HepG2 (cell line): Measurements from ENCODE around the gene CXCL17. TPM values are rescaled to one million over a fixed set of nuclear protein-coding genes. Genes with fewer than 3 reads are reported as not detected.

ENCODE experiments used
- ATAC-seq: fragments of 200-7000 bp; cut with Tn5 transposase; 3 replicates; pipeline ENCODE4 v1.9.1; 2020; ENCODE audit warnings: mild to moderate bottlenecking, moderate library complexity
- BruUV-seq: library from RNA; stranded (reverse); fragments of 400-500 nt; replicated peaks from 2 replicates; lab custom pipeline; 2021; lab: Mats Ljungman, UMichigan
- CTCF ChIA-PET: fragments of 300-600 bp; formaldehyde crosslinking; extraction: SDS; loops from one replicate; lab custom pipeline; 2021; ENCODE audit warnings: low total read pairs, inconsistent platforms, low intra/inter-chr PET ratio; lab: Yijun Ruan, JAX
- POLR2A ChIA-PET: fragments of 350-600 bp; sonication (Branson Sonifier 250); formaldehyde crosslinking; loops from one replicate; lab custom pipeline; 2020; ENCODE audit warnings: antibody characterized with exemption, inconsistent platforms; lab: Yijun Ruan, JAX
- DNase-seq: peaks from one replicate; pipeline ENCODE4 v3.0.0-alpha.2; 2015; ENCODE audit warnings: low spot score
- FAIRE-seq: peaks from 3 replicates; lab custom pipeline; 2011; peaks lifted over from hg19 to GRCh38; lab: Jason Lieb, UNC
- H2AFZ ChIP-seq: one replicate; pipeline ENCODE4 v1.6.1; 2011; ENCODE audit warnings: low read length, inconsistent platforms
- H3K27ac ChIP-seq: fragments of 300-600 bp; 3 replicates; pipeline ENCODE4 v1.8.0; 2011; ENCODE audit warnings: mixed run types, mild to moderate bottlenecking, mixed read lengths, low read length, inconsistent platforms; ENCODE audit not compliant: insufficient read depth; ENCODE audit errors: extremely low read length
- H3K27me3 ChIP-seq, 2 experiments: fragments of 200-600 bp in 1 of 2; 2 replicates in 1 of 2; 3 replicates in 1 of 2; pipeline versions ENCODE4 v1.6.0 to v1.8.0; 2011; ENCODE audit warnings: low read length in 2 of 2, mild to moderate bottlenecking in 2 of 2, moderate library complexity in 2 of 2, inconsistent platforms in 1 of 2; ENCODE audit not compliant: insufficient read depth in 2 of 2, control insufficient read depth in 1 of 2
- H3K36me3 ChIP-seq, 2 experiments: fragments of 200-600 bp in 1 of 2; replicated peaks in 1 of 2; 2 replicates in 1 of 2; 3 replicates in 1 of 2; pipeline versions ENCODE4 v1.5.1 to v1.8.0; 2011; ENCODE audit warnings: low read length in 2 of 2, inconsistent platforms in 1 of 2; ENCODE audit not compliant: insufficient read depth in 2 of 2, control insufficient read depth in 1 of 2
- H3K4me1 ChIP-seq: 2 replicates; pipeline ENCODE4 v1.5.1; 2012; ENCODE audit warnings: low read length, inconsistent platforms; ENCODE audit not compliant: insufficient read depth
- H3K4me2 ChIP-seq: 2 replicates; pipeline ENCODE4 v1.6.0; 2011; ENCODE audit warnings: low read depth, low read length, inconsistent platforms
- H3K4me3 ChIP-seq, 3 experiments: fragments of 200-600 bp in 1 of 3; sonication (generic), shearing (Covaris generic) in 1 of 3; replicated peaks in 1 of 3; 2 replicates each; pipeline ENCODE4 v1.5.1; 2011 to 2016; ENCODE audit warnings: low read length in 3 of 3, inconsistent platforms in 2 of 3, low read depth in 2 of 3, mild to moderate bottlenecking in 2 of 3, control low read depth in 1 of 3, mixed read lengths in 1 of 3; ENCODE audit not compliant: insufficient read depth in 1 of 3
- H3K79me2 ChIP-seq: one replicate; pipeline ENCODE4 v1.6.1; 2011; ENCODE audit warnings: low read length, inconsistent platforms; ENCODE audit not compliant: insufficient read depth
- H3K9ac ChIP-seq: 2 replicates; pipeline ENCODE4 v1.6.0; 2011; ENCODE audit warnings: mild to moderate bottlenecking, low read depth, low read length, inconsistent platforms; ENCODE audit not compliant: insufficient read depth
- H3K9me3 ChIP-seq: 2 replicates; pipeline ENCODE4 v1.5.1; 2012; ENCODE audit warnings: mild to moderate bottlenecking, low read length
- H4K20me1 ChIP-seq: 2 replicates; pipeline ENCODE4 v1.6.0; 2011; ENCODE audit warnings: inconsistent platforms, mild to moderate bottlenecking, low read length, moderate library complexity; ENCODE audit not compliant: insufficient read depth
- HOMEZ ChIP-seq: IDR thresholded peaks from 2 replicates; pipeline ENCODE4 v1.6.1; 2016; ENCODE audit warnings: low read depth
- HOXA9 ChIP-seq: sonication (generic); formaldehyde crosslinking; IDR thresholded peaks from 2 replicates; pipeline ENCODE4 v1.8.1; 2022; ENCODE audit warnings: missing genetic modification reagents, mild to moderate bottlenecking, moderate library complexity, borderline replicate concordance
- MEF2D ChIP-seq: sonication (generic); formaldehyde crosslinking; IDR thresholded peaks from 2 replicates; pipeline ENCODE4 v1.5.1; 2020; ENCODE audit warnings: mild to moderate bottlenecking, missing genetic modification reagents
- RBAK ChIP-seq: sonication (generic); formaldehyde crosslinking; IDR thresholded peaks from 2 replicates; pipeline ENCODE4 v1.5.1; 2020; ENCODE audit warnings: mild to moderate bottlenecking, missing genetic modification reagents
- RFX1 ChIP-seq: fragments of 450-650 bp; IDR thresholded peaks from 2 replicates; pipeline ENCODE4 v1.6.1; 2017
- TEAD3 ChIP-seq: optimal IDR thresholded peaks from 2 replicates; pipeline ENCODE3; 2016; ENCODE audit warnings: borderline replicate concordance
- XRCC5 ChIP-seq: fragments of 200-400 bp; formaldehyde crosslinking; optimal IDR thresholded peaks from 2 replicates; pipeline ENCODE3; 2017; ENCODE audit warnings: mild to moderate bottlenecking, low read length
- ZBTB46 ChIP-seq: sonication (generic); formaldehyde crosslinking; IDR thresholded peaks from 2 replicates; pipeline ENCODE4 v1.4.0; 2020; ENCODE audit warnings: mild to moderate bottlenecking, missing genetic modification reagents, borderline replicate concordance
- ZMAT5 ChIP-seq: sonication (generic); formaldehyde crosslinking; IDR thresholded peaks from 2 replicates; pipeline ENCODE4 v1.5.0; 2020; ENCODE audit warnings: mild to moderate bottlenecking, low read depth, missing genetic modification reagents, borderline replicate concordance
- ZNF687 ChIP-seq: sonication (generic); formaldehyde crosslinking; IDR thresholded peaks from 2 replicates; pipeline ENCODE4 v1.5.1; 2020; ENCODE audit warnings: mild to moderate bottlenecking, missing genetic modification reagents, moderate library complexity
- ZNF775 ChIP-seq: sonication (generic); formaldehyde crosslinking; IDR thresholded peaks from 2 replicates; pipeline ENCODE4 v1.4.0; 2020; ENCODE audit warnings: missing genetic modification reagents, mild to moderate bottlenecking, moderate library complexity, borderline replicate concordance
- ZNF800 ChIP-seq: sonication (generic); formaldehyde crosslinking; IDR thresholded peaks from 2 replicates; pipeline ENCODE4 v1.4.0; 2020; ENCODE audit warnings: missing genetic modification reagents
- WGBS: methylation state at CpG from one replicate; pipeline ENCODE4 v1.1.6; 2017; ENCODE audit warnings: low lambda C conversion rate; 5-methylcytosine and 5-hydroxymethylcytosine counted together
- in situ Hi-C: cut with HindIII; loops from 2 replicates; pipeline ENCODE4 v1.10.0; 2017; ENCODE audit warnings: low pct_unique_long_range_greater_than_20kb; ENCODE audit not compliant: extremely low pct_ligation_motif_present
- intact Hi-C: fragments of 100-400 bp; cut with micrococcal nuclease; formaldehyde crosslinking; loops from one replicate; pipeline ENCODE4 v1.10.0; 2022; ENCODE audit not compliant: unreplicated experiment
- polyA plus RNA-seq, 8 experiments: library from polyadenylated mRNA; depleted of rRNA in 3 of 8; stranded (reverse) in 7 of 8; unstranded in 1 of 8; fragments of >200 nt; fragmentation: Illumina TruSeq in 4 of 8; extraction: Trizol in 4 of 8; gene quantifications; 2 replicates each; pipeline versions ENCODE4 v1.2.1 to v1.2.3, GENCODE V29; 2011 to 2016; ENCODE audit warnings: low read depth in 4 of 8, missing spikeins in 1 of 8, mixed read lengths in 1 of 8; ENCODE audit not compliant: insufficient read depth in 1 of 8
- total RNA-seq, 5 experiments: library from RNA; depleted of rRNA; stranded (reverse); fragments of >200 nt; fragmentation: Illumina TruSeq; extraction: Trizol; gene quantifications; 2 replicates each; pipeline ENCODE4 v1.2.3, GENCODE V29; 2016; ENCODE audit warnings: low read depth in 1 of 5

The CXCL17 gene
- total and polyA plus RNA-seq, 2 of the 13 experiments (the other 11 are each of a cell fraction or from before 2014, with no cell fraction given) = 0.12 TPM; not detected in 1

DNA sequence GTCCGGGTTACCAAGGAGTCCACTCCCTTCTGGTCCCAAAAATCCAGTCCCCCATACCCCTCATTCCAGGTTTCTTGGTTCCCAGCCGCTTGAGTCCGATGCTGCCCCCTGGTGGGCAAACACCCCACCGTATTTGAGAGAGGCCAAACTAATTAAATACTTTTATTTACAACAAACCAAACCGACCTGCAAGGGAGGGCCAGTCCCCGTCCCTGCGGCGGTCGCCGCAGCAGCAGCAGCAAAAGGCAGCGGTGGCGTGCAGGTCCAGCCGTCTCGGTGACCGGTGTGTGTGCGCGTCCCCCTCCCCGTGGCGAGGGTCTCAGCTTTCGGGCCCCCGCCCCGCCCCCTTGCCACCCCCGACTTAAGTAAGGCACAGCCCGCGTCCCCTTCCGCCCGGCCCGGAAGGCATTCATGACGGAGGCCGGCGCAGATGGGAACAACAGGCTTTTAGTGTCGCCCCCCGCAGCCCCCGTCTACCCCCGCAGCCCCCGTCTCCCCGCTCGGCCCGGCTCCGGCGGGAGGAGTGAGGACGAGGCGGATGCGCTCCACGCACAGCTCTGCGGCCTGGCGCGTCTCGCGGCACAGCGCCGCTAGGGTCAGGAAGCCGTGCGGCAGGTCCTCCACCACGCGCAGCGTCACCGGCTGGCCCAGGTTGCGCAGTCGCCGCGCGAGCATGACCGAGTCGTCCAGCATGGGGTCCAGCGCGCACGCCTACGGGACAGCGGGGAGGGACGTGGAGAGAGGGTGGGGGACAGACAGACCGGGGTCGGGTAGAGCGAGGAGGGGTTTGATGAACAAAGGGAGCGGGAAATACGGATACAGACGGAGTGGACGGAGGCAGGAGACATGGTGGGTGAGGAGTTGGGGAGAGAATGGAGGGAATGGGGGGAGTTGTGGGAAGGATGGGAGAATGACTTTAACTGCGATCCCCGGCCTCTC lies 41.1 kb downstream of the CXCL17 start:
- no peak for FAIRE-seq
- CTCF ChIA-PET = interaction anchor here (0.9 to 1.6 kb wide), 3 partner anchors 15 to 32 kb away, joined by 3 to 8 read pairs (median 5); no protein-coding TSS in a partner anchor
- no peaks in the 10 kb centered on the region for H3K36me3 ChIP-seq
- TF ChIP-seq ZBTB46 (no peak), HOMEZ (no peak), XRCC5 (peak; percentile 48), ZNF687 (CRISPR knock-in tag) (peak; percentile 68), TEAD3 (CRISPR knock-in tag) (peak; percentile 5), ZNF775 (CRISPR knock-in tag) (no peak), HOXA9 (no peak), ZMAT5 (CRISPR knock-in tag) (no peak), RFX1 (no peak), MEF2D (CRISPR knock-in tag) (no peak), RBAK (CRISPR knock-in tag) (no peak), ZNF800 (CRISPR knock-in tag) (peak; percentile 84; the same call in 1 of the 2 replicates)

More for the DNA sequence above, 41.1 kb downstream of the CXCL17 start:
- Histone ChIP-seq H3K4me2 (peak overlapping the region; percentile 79), H2AFZ (no peak overlapping the region), H3K27ac (no peak overlapping the region), H3K9ac (no peak overlapping the region), H3K4me1 (peaks cover 20% of the 10 kb centered on the region), H3K27me3 (peaks cover 7 to 45% of the 10 kb centered on the region in 2 experiments), H3K79me2 (no peaks in the 10 kb centered on the region), H4K20me1 (no peaks in the 10 kb centered on the region), H3K9me3 (no peaks in the 10 kb centered on the region), H3K4me3 (peak overlapping the region; percentile 49 to 72 (median 63); a peak in 5 of 6 replicates)
- in situ Hi-C loops (no loop called here), intact Hi-C loops (loop anchor here (5.0 kb wide), 1 partner anchor 269 kb away; the partner anchor contains the start of gene POU2F2)
- no TSS peak for BruUV-seq
- peak; percentile 49 for DNase-seq
- WGBS = 4% methylated on average over 38 of the region's 80 CpGs
- ATAC-seq = peak; percentile 84
- POLR2A ChIA-PET = interaction anchor here (0.5 kb wide), 1 partner anchor 968 kb away, joined by 4 read pairs; no protein-coding TSS in a partner anchor
